Endothelial cell of umbilical vein (primary cell): ENCODE results near the gene ATXN1L.

ENCODE experiments used
- CTCF ChIP-seq, 2 donors: IDR thresholded peaks; 1 replicate in 1 of 2; 2 replicates in 1 of 2; pipeline ENCODE4 v1.5.1; 2011; ENCODE audit warnings: low read length in 2 of 2, mild to moderate bottlenecking in 2 of 2, moderate library complexity in 2 of 2, control low read depth in 1 of 2, inconsistent platforms in 1 of 2, low read depth in 1 of 2; ENCODE audit not compliant: insufficient read depth in 1 of 2; ENCODE audit errors: extremely low read depth in 1 of 2
- EZH2 ChIP-seq: IDR thresholded peaks from 2 replicates; pipeline ENCODE4 v1.6.1; 2012; ENCODE audit warnings: borderline replicate concordance, low read depth, mild to moderate bottlenecking, moderate library complexity, low read length, inconsistent platforms; ENCODE audit not compliant: severe bottlenecking
- FOS ChIP-seq: IDR thresholded peaks from 2 replicates; pipeline ENCODE4 v1.6.1; 2011; ENCODE audit warnings: mild to moderate bottlenecking, low read length, moderate library complexity, borderline replicate concordance; ENCODE audit not compliant: insufficient read depth
- GATA2 ChIP-seq: IDR thresholded peaks from 2 replicates; pipeline ENCODE4 v1.7.0; 2011; ENCODE audit warnings: low read depth, mild to moderate bottlenecking, moderate library complexity, mixed read lengths, low read length; ENCODE audit not compliant: insufficient read length, insufficient read depth
- JUN ChIP-seq: IDR thresholded peaks from 2 replicates; pipeline ENCODE4 v1.6.1; 2011; ENCODE audit warnings: borderline replicate concordance, low read depth; ENCODE audit not compliant: insufficient read length, insufficient read depth
- MYC ChIP-seq: IDR thresholded peaks from one replicate; pipeline ENCODE4 v1.6.1; 2011; ENCODE audit warnings: mild to moderate bottlenecking, low read depth, low read length
- POLR2A ChIP-seq: IDR thresholded peaks from 2 replicates; pipeline ENCODE4 v1.6.1; 2012; ENCODE audit warnings: low read depth, mild to moderate bottlenecking, control low read depth, low read length
- POLR2AphosphoS5 ChIP-seq: IDR thresholded peaks from 2 replicates; pipeline ENCODE4 v1.6.1; 2012; ENCODE audit warnings: low read depth, mild to moderate bottlenecking, control low read depth, low read length, moderate library complexity; ENCODE audit not compliant: insufficient read depth
- TF ChIP-seq, protein P1 (sequence below): IDR thresholded peaks from 2 replicates; pipeline ENCODE4 v1.6.1; 2011; ENCODE audit not compliant: insufficient read depth, insufficient read length

- no peak for TF ChIP-seq POLR2A
- no peak for TF ChIP-seq JUN
- no peak for TF ChIP-seq CTCF (IDR thresholded peaks at IDR 0.05; ENCODE audit: extremely low read depth in 1 of 2, insufficient read depth in 1 of 2, low read depth in 1 of 2, low read length in 2 of 2)
- no peak for TF ChIP-seq EZH2
- TF ChIP-seq POLR2AphosphoS5: no peak
- TF ChIP-seq FOS: no peak
- TF ChIP-seq, protein P1, sequence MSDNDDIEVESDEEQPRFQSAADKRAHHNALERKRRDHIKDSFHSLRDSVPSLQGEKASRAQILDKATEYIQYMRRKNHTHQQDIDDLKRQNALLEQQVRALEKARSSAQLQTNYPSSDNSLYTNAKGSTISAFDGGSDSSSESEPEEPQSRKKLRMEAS: no peak
- TF ChIP-seq MYC: no peak
- no peak for TF ChIP-seq GATA2
Observed at GRCh38 chr16:71807905-71808592, 37.7 kb upstream of the ATXN1L start.
